HG02840 (cell line): Measurements from ENCODE around the gene CD101.
A peak's percentile ranks its signal among the peaks of the same experiment; 100 is the strongest.

Experiments
- ATAC-seq: cut with Tn5 transposase; IDR thresholded peaks from one replicate; pipeline ENCODE4 v1.9.1; 2021; ENCODE audit warnings: mild to moderate bottlenecking, moderate library complexity, moderate number of reproducible peaks; ENCODE audit not compliant: unreplicated experiment, low FRiP score

CD101 gene

DNA sequence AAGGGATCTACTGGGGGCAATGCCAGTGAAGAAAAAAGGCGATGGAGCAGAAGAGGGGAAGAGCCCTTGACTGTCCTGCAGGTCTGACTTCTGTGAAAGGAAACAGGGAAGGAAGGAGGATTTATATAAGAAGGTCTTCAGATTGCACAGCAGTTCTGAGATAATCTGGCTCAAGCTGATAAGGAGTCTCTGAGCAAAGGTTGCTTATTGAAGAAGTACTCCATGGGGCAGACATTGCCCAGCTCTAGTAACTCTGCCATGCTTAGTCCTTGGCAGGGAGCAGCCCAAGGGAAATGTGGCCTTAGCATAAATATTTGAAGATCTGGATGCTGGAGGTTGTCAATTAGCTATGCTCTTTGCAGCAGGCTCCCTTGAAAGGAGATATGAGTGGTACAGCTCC is 42.7 kb downstream of the CD101 start:
- no peak for ATAC-seq

DNA sequence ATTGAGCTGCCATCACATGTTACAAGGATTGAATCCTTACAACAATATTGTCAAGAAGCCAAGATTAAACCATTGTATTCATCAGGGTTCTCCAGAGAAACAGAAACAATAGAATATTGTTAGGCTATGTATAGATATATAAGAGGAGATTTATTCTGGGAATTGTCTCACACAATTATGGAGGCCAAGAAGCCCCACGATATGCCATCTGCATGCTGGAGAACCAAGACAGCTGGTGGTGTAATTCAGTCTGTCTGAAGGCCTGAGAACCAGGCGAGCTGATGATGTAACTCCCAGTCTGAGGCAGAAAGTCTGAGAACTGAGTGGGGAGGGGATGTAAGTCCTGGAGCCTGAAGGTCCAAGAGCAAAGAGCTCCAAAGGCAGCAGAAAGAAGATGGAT is 44.1 kb downstream of the CD101 start:
- no peak for ATAC-seq

DNA sequence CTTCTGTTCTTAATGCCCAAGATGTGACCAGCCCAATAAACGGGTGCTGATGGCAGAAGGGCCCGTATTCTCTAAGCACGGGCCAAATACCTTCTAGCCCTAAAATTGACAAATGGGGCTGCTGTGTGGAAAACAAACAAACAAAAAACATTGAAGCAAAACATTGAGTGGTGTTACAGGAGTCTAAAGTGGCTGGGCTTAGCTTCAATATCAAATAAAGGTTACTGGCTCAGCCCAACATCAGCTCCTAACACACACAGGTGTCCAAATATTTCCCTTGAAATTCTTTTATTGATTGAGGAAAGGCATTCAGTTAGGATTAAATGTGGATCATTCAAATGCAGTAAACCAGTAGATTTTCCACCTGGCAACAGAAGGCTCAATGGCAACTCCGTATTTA is 45.2 kb downstream of the CD101 start:
- no peak for ATAC-seq

DNA sequence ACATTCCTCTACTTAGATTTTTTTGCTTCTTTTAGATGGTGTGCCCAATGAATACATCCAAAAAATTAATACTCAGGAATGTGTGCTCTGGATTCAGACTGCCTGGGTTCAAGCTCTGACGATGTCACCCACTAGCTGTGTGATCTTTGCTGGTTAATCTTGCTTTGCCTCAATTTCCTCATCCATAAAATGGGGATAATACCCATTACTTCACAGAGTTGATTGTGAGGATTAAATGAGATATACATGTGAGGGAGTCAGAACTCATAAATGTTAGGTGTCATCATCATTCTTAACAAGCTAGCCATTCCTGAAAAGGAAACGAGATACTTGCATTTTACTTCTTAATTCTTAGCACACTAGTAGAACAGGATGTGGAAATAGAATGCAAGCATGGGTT is 45.7 kb downstream of the CD101 start:
- ATAC-seq = no peak

DNA sequence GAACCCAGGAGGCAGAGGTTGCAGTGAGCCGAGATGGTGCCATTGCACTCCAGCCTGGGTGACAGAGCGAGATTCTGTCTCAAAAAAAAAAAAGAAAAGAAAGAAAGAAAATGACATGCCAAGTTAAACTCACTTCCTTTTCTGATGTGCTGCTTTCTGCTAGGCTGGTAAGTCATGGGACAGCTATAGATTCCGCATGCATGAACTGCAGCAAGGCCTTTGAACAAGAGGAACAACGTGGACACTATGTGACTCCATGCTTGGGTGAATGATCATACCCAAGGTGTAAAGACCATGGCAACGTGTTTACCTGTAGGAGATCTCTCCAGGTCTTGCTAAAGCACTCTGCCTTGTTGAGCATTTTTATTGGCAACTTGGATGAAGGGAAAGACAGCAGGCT is 48.3 kb downstream of the CD101 start:
- ATAC-seq = no peak

DNA sequence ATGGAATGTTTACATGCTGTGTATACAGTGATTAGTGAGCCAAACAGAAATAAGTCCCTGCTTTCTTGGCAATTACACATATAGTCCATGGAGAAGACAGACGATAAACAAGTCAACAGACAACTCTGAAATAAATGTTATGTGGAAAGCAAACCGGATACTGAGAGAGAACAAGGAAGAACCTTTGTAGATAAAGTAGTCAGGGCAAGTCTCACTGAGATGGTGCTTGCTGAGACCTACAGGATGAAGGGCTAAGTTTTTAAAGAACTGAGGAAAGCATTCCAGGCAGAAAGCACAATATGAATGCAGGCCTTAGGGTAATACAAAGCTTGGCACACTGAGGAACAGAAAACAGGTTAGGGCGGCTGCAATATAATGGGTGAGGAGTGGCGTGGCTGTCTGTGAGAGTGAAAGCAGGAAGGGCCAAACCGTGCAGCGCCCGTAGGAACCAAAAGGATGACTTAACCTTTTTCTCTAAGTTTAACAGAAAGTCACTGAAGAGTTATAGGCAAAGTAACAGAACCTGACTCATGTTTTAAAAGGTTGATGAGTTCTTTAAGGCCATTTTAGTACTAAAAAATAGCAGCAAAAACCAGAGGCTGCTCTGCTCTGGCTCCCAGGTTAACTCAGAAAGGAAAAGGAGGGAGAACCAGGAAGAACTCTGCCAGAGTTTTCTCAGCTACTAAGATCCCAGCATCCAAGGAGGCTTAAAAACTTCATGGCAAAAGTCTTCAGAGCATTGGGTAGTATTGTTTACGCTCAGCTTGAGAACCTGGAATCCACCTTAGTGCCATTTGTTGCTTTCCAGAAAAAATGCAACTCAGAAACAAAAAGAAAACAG is 49.9 kb downstream of the CD101 start:
- no peak for ATAC-seq

DNA sequence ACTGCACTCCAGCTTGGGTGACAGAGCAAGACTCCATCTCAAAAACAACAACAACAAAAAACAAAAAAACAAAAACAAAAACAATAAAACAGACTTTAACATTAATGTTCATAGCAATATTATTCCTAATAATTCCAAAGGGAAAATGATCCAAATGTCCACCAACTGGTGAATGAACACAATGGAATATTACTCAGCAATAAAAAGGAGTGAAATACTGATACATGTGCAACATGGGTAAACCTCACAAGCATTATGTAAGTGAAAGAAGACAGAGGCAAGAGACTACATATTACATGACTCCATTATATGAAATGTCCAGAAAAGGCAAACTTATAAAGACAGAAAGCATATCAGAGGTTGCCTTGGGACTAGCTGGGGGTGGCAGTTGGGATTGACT is 52.5 kb downstream of the CD101 start:
- ATAC-seq = no peak

DNA sequence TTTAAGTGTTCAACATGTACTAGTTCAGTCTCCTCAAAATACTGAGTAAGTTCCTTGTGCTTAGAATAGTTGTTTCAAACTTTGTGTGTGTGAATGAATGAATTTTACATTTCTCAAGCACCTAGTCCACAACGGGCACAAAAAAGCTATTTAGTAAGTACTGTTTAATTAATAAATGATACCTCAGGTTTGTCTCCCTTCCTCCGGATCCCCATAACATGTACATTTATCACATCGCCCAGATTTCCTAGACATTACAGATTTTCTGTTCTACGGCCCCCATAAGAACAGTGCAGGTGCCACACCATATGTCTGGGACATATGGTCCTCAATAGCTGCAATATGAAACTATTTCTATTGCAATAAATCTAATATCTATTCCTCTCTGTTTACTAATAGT is 57.2 kb downstream of the CD101 start:
- ATAC-seq = no peak

DNA sequence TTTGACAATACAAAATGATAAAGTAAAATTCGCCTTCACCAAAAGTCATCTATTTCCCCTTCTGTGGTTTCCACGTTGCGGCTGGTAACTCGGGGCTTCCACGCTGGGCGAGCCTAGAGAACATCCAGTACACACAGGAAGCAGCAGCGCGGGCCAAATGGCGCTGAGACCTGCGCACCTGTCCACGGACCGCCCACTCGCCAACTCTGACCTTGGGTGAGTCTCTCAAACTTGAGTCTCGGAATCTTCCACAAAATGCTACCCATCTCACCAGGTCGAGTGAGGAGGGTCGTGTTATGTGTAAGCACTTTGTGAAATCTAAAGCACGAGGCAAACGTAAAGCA is 57.7 kb downstream of the CD101 start:
- peak; percentile 33 for ATAC-seq

DNA sequence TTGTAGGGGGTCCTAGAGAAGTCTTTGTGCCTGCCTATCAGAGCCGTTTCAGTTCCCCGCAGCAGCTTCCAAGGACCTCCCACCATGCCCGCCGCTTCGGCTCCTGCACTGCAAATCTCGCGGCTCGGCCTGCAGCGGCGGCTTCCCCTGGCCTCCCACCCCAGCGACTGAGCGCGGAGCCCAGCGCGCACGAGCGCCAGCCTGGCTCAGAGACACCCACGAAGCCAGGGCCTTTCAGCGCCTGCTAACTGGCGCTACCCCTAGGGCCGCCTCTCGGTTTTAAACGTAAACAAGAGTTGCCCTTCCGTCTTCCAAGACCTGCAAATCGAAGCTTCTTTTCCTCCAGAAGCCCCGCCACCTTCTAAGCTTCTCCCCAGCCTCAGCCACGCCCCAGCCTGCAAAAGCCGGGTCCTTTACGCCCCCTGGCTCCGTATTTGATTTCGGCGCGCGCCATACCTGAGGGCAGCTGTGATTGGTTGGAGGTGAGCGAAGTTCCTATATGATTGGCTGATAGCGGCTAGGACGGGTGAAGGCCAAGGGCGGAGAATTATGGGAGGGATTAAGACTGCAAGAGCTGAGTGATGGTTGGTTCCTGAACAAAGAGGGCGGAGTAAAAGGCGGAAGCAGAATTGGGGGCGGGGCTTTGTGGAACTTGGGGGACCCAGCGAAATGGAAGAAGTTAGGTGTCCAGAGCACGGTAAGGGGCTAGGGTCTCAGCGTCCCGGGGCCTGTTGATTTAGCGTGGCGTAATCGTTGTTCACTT is 58.3 kb downstream of the CD101 start, which contains the start of gene TTF2:
TTF2 (plus strand) TSS at position 649 of the 763 bp plus-strand sequence; CDS start at position 670, 21 bp downstream.
- ATAC-seq = peak; percentile 94

DNA sequence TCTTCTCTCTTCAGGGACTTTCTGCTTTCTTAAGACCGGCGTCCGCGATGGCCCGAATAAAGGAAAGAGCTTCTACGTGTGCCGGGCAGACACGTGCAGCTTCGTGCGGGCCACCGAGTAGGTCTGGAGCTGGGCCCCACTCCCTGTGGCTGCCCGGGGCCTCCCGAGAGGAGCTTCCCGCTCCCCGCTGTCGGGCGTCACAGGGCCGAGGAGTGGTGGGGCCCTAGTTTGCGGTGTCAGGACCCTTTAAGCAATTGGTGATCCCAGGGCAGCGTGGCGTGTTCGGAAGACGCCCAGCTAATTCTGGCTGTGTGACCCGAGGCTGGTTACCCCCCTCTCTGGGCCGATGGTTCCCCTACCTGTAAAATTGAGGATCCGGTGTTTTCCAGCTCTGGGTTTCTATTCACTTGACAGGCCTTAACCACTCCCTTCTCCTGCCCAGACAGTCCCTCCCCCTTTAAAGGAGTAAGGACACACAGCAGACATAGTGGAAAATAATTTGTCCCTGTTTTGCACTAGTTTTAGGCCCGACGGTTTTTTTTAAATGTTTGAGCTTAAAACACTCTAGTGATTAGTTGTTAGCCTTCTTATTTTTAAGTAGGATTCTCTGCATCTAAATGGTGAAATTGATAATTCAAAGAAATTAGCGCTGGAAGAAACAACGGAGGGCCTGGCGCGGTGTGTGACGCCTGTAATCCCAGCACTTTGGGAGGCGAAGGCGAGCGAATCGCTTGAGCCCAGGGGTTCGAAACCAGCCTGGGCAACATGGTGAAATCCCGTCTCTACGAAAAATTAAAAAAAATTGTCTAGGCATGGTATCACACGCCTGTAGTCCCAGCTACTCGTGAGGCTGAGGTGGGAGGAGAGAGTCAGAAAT is 59.1 kb downstream of the CD101 start:
- no peak for ATAC-seq

DNA sequence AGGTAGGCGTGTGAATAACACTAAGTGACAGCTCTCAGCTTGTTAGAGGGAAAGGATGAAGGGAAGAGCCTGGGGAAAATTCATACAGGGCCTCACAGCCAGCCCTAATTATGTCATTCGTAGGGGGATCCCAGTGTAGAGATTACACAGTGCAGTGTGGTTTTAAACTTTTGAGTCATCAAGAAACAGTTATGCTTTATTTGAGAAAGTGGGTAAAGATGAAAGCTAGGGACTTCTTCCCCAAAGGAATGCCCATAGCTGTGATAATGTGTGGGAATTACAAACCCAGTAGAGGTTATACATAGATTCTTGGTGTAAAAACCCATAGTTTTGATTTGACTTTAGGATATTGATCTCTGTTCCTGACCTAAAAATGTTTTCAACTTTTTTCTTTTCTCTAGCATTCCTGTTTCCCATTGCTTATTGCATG is 60.4 kb downstream of the CD101 start:
- ATAC-seq = no peak

DNA sequence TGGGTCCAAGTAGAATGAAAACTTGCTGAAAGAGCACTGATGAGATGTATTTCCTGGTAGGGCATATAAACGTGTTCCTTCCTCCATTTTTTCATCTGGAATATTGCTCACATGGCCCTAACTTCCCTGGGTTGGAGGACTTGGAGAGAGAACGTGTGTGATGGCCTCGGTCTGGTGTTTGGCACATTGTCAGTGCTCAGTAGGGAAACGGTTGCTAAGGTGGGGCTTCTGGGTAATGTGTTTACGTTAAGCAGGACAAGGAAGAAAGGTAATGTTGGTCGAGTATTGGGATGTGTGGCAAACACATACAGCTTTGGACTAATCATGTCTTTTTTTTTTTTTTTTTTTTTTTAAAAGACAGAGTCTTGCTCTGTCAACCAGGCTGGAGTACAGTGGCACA is 64.8 kb downstream of the CD101 start:
- no peak for ATAC-seq

DNA sequence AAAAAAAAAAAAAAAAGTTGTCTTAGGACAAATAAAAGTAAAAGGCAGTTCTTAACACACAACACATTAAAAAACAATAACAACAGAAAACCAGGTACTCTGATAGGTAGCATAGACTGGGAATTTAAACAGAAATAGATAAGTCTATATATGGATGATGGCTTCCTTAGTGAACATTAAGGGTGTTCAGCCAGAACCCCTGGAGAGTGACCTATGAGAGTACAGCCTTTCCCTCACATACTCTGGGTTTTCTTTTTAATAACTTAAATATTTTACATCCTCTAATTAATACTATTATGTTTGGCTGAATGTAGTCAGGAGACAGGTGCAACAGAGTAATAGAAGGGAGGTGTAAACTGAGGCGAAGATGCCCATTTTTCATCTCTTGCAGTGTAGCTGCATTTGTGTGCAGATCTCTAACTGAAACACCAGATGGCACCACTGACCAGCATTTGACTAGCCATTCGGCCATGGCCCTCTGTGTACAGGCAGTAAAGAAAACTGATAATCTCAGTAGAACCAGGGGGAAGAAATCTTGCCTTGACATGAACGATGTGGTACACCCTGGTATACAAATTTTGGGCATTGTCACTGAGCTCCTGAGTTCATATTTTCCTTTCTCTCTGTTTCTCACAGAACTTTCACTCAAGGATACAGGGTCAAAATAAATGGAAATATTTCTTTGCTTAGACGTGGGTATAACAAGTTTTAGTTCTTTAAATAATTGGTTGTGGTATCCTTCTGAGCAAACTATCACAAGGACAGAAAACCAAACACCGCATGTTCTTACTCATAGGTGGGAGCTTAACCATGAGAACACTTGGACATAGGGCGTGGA is 66.2 kb downstream of the CD101 start:
- ATAC-seq = no peak

DNA sequence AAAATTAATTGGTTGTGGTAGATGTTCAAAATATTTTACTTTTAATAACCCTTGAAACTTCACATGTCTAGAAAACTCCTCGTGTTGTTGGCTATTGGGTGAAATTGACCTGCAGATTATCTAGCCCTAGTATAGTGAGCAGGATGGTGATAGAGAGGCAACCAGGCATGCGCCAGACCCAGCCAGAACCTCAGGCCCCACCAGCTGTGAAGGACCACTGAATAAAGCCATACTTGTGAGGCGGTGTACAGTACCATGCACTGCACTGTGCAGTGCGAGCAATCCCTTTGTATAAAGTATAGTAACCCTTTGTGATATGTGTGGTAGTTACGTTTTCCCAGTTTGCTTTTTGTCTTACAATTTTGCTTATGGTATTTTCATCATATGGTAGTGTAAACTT is 67.0 kb downstream of the CD101 start:
- no peak for ATAC-seq

DNA sequence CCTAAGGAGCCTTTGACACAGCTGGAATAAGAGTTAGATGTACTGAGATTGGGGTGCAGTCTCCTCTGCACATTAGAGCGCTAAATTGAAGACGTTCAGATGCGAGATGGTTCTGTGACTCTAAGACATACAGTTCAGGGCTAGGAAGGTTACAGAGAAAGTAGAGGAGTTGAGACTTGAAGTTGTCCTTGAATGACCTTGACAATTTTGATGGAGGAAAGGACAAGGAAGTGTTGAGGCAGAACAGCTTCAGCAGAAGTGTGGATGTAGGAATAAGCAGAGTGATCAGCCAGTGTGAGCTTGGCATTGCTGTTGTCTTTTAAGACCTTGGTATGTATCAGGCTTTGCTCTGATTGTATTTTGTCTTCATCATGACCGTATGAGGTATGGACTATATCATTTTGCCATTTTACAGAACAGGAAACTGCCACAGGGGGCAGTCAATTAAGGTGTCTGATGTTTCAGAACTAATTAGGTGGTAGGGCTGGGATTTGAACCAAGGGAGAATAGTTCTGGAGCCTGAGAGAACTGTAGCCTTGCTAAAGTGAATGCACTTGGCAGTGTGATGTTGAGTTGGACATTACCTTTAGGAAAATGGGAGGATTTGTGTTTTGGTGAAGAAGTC is 67.8 kb downstream of the CD101 start:
- no peak for ATAC-seq

DNA sequence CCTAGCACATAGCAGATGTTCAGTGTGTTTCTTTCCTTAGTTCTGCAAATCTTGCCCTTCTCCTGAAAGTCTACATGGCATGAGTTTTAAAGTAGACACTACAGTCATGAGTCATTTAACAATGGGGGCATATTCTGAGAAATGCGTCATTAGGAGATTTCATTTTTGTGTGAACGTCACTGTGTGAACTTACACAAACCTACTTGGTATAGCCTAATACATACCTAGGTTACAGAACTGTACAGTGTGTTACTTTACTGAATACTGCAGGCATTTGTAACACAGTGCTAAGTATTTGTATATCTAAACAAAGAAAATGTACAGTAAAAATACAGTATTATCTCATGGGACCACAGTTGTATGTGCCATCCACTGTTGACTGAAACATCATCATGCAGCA is 68.6 kb downstream of the CD101 start:
- ATAC-seq = no peak

DNA sequence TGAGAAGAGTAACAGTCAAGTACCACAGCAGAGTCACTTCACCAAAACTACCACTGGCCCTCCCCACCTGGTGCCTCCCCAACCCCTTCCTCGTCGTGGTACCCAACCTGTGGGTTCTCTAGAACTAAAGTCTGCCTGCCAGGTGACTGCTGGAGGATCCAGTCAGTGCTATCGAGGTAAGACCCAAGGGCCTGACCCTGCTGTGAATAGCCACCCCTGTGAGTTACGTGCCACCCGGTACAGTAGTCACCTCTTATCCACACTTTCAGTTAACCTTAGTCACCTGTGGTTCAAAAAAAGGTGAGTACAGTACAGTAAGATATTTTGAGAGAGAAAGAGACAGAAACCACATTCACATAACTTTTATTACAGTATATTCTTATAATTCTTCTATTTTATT is 75.1 kb downstream of the CD101 start:
- no peak for ATAC-seq

DNA sequence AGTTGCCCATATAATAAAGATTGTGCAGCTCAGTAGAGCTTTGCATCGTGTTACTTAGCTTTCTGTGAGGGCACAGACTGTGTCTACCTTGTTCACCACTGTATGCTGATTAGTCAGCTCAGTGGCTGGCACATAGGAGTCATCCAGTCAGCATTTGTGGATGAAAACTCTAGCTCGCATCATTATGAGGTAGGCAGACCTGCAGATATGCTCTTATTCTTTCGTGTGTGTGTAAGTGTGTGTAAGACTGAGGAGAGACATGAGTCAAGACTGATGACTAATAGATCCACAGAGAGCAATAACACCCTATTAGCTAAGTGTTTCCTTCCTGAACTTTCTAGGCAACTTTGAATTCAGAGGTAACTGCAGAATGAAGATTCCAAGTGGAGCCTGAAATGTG is 75.7 kb downstream of the CD101 start:
- ATAC-seq = no peak

DNA sequence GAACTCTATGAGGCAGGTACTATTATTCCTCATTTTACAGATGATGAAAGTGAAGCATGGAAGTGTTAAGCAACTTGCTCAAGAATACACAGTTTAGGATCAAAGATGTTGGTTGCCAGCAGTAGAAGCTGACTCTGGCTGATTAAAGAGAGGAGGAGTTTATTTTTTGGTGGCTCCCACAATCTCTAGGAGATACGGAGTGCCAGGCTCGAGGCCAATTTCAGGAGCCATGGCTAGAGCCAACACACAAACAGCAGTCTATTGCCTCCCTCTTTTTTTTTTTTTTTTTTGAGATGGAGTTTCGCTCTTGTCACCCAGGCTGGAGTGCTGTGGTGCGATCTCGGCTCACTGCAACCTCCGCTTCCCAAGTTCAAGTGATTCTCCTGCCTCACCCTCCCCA is 78.2 kb downstream of the CD101 start:
- no peak for ATAC-seq
